Fibroblast of pulmonary artery (primary cell): ENCODE results near the gene FUBP3.
A peak's percentile ranks its signal among the peaks of the same experiment; 100 is the strongest.
"Not testable (repeated sequence)": the region's sequence is repeated elsewhere in the genome, so short reads cannot be mapped to it uniquely, and the experiment has no call there.

Experiments used
- DNase-seq: peaks from one replicate; pipeline ENCODE4 v3.0.0-alpha.2; 2010; ENCODE audit warnings: low read depth
- H3K4me3 ChIP-seq: replicated peaks from 2 replicates; pipeline ENCODE4 v1.5.1; 2011; ENCODE audit warnings: low read depth, mild to moderate bottlenecking, control low read depth, low read length, moderate library complexity
- TF ChIP-seq, protein P1 (sequence below): IDR thresholded peaks from 2 replicates; pipeline ENCODE4 v1.5.1; 2011; ENCODE audit warnings: mild to moderate bottlenecking, control low read depth, low read length, inconsistent platforms; ENCODE audit errors: missing control alignments

FUBP3 gene

DNA sequence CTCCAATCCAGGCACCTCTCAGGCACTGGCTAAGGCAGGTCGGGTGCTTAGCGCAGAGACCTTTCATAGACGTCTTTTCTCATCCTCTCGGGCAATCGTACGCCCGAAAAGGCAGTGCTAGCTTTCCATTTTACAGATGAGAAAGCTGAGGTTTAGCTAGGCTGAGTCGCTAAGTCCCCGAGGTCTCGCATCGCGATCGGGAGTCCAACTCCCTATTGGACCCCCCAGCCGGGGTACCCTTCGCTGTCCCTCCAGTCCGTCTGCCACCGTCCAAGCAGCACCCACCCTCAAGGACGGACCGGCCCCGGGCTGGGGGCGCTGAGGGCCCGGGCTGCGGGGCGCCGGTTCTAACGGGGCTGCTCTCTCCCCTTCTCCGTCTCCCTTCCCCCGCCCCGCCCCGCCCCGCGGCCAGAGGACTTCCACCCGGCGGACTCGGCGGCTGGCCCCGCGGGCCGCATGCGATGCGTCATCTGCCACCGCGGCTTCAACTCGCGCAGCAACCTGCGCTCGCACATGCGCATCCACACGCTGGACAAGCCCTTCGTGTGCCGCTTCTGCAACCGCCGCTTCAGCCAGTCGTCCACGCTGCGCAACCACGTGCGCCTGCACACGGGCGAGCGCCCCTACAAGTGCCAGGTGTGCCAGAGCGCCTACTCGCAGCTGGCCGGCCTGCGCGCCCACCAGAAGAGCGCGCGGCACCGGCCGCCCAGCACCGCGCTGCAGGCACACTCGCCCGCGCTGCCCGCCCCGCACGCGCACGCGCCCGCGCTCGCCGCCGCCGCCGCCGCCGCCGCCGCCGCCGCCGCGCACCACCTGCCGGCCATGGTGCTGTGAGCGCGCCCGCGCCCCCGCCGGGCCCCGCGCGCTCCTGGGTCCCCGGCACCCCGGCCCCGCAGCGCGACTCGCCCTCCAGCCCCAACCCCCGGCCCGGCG lies 101.7 kb downstream of the FUBP3 start:
- peak overlapping the region; percentile 48 for H3K4me3 ChIP-seq
- peak; percentile 84 for DNase-seq
- TF ChIP-seq, protein P1, sequence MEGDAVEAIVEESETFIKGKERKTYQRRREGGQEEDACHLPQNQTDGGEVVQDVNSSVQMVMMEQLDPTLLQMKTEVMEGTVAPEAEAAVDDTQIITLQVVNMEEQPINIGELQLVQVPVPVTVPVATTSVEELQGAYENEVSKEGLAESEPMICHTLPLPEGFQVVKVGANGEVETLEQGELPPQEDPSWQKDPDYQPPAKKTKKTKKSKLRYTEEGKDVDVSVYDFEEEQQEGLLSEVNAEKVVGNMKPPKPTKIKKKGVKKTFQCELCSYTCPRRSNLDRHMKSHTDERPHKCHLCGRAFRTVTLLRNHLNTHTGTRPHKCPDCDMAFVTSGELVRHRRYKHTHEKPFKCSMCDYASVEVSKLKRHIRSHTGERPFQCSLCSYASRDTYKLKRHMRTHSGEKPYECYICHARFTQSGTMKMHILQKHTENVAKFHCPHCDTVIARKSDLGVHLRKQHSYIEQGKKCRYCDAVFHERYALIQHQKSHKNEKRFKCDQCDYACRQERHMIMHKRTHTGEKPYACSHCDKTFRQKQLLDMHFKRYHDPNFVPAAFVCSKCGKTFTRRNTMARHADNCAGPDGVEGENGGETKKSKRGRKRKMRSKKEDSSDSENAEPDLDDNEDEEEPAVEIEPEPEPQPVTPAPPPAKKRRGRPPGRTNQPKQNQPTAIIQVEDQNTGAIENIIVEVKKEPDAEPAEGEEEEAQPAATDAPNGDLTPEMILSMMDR = no peak

DNA sequence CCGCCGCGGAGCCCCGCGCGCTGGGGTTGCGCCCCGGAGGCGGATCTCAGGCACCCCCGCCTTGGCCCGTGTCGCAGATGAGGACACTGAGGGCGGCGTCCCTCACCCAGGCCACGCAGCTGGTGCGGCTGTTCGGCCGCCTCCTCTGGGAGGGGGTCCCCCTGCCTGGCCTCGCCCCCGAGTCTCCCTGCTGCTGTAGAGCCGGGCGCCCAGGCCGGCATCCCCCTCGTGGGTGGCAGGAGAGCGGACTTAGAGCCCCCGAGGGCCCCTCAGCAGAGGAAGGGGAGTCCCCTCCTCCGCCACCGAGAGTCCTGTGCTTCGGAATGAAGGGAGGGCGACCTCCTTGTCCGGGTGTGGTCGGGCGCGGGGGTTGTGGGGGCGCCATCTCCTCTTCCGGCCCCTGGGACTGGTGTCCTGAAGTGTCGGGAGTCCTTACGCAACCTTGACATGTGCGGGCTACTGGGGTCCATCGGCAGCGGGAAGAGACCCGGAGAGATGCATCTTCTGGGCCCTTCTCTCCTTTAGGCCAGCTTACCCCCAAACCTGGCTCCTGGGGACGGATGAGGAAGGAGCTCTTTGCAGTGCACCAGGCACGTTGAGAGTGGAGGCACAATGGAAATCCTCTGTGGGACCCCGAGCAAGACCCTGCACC lies 102.5 kb downstream of the FUBP3 start:
- TF ChIP-seq, protein P1 = no peak
- H3K4me3 ChIP-seq = peak overlapping the region; percentile 39
- no peak for DNase-seq

DNA sequence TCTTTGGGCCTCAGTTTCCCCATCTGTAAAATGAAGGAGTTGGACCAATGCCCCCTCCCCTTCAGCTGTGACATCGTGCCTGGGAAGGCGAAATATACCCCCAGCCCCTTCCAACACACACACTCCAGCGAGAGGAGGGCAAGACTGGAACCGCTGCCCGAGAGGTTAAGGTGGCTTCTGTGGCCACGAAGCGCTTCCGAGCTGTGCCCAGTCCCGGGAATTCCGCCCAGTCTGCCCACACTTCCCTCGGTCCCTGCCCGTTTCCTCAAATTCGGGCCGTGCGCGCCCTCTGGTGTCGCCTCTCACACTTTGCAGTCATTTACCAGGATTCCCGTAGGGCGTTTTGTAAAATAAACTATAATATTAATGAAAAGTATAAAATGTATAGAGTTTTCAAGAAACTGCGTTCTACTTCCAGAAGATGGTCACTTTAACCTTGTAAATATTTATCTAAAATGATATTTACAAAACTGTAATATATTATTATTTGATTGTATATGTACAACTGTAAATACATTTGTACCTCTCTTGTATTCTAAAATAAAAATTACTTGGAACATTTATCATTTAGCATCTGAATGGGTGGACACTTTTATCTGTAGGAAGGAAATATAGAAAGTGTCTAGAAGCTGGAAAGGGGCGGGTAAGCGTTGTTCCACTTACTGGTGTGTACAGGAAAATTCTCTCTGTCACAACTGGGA lies 103.2 kb downstream of the FUBP3 start:
- no peak overlapping the region for H3K4me3 ChIP-seq
- TF ChIP-seq, protein P1 = peak; percentile 74
- peak; percentile 80 for DNase-seq

DNA sequence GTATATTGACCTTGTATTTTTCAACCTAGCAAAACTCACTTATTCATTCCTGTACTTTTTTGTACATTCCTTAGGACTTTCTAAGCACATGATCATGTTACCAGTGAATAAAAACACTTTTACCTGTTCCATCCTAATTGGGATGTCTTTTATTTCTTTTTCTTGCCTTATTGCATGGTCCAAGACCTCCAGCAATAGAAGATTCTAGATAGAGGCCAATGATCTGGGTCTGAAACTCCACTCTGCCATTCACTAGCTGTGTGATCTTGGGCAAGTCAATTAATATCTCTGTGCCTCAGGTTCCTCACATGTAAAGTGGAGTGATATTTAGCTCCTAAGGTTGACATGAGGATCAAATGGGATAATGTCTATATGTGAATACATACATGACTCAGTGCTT lies 105.7 kb downstream of the FUBP3 start:
- DNase-seq = no peak
- TF ChIP-seq, protein P1 = no peak
- H3K4me3 ChIP-seq = no peak overlapping the region

DNA sequence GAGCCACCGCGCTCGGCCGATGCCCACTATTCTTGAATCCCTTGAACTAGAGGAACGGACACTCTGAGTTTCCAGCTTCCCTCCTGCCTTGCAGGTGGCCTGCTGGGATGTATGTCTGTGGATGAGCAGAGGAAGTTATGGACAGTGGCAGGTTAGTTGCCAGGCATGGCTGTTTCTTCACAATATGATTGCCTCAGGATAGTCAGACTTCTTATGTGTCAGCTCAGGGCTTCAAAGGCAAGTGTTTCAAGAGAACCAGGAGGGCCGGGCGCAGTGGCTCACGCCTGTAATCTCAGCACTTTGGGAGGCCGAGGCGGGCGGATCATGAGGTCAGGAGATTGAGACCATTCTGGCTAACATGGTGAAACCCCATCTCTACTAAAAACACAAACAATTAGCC lies 106.6 kb downstream of the FUBP3 start:
- not testable (repeated sequence) for H3K4me3 ChIP-seq, DNase-seq

DNA sequence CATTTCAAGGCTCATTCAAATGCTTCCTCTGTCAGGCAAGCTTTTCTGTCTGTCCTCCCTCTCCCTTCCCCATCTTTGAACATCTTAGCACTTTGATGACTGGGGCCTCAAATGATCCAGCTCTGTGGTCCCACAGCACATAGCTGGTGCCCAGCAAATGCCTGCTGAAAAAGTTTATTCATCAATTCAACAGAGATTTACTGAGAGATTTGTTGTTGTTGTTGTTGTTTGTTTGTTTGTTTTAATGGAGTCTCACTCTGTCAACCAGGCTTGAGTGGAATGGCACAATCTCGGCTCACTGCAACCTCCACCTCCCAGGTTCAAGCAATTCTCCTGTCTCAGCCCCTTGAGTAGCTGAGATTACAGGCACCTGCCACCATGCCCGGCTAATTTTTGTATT lies 108.2 kb downstream of the FUBP3 start:
- TF ChIP-seq, protein P1 = no peak
- no peak for DNase-seq
- H3K4me3 ChIP-seq = no peak overlapping the region
